NCI-H345 treated with DMSO at 0.1 percent for 48 hours (cell line): Measurements from ENCODE around the gene CAMK2D.

Experiments
- DNase-seq: peaks from one replicate; lab custom pipeline; 2025; ENCODE audit not compliant: unreplicated experiment; lab: John Stamatoyannopoulos, UW

Gene CAMK2D

GRCh38 chr4:113644398-113644797, 117.1 kb downstream of the CAMK2D start:
- DNase-seq: no peak

GRCh38 chr4:113643505-113643904, 118.0 kb downstream of the CAMK2D start:
- no peak for DNase-seq

- no peak for DNase-seq
These were observed 120.5 kb downstream of the CAMK2D start for GRCh38 chr4:113641025-113641431.

GRCh38 chr4:113639326-113639725, 122.2 kb downstream of the CAMK2D start:
- no peak for DNase-seq

GRCh38 chr4:113638562-113638832, 123.0 kb downstream of the CAMK2D start:
- DNase-seq: no peak

GRCh38 chr4:113637823-113638561, 123.5 kb downstream of the CAMK2D start:
- no peak for DNase-seq

GRCh38 chr4:113637363-113637762, 124.2 kb downstream of the CAMK2D start:
- DNase-seq: no peak

- no peak for DNase-seq
These were observed 124.7 kb downstream of the CAMK2D start for GRCh38 chr4:113636877-113637276.

- no peak for DNase-seq
These were observed 125.1 kb downstream of the CAMK2D start for GRCh38 chr4:113636438-113636818.

GRCh38 chr4:113635739-113636437, 125.7 kb downstream of the CAMK2D start:
- DNase-seq: no peak

GRCh38 chr4:113634081-113634969, 127.2 kb downstream of the CAMK2D start:
- no peak for DNase-seq

- no peak for DNase-seq
These were observed 128.1 kb downstream of the CAMK2D start for GRCh38 chr4:113633467-113633866.

- DNase-seq: no peak
These were observed 132.8 kb downstream of the CAMK2D start for GRCh38 chr4:113628711-113629110.

GRCh38 chr4:113627321-113627720, 134.2 kb downstream of the CAMK2D start:
- DNase-seq: no peak

- no peak for DNase-seq
These were observed 135.6 kb downstream of the CAMK2D start for GRCh38 chr4:113625902-113626301.

GRCh38 chr4:113623274-113623894, 138.2 kb downstream of the CAMK2D start:
- DNase-seq: no peak

GRCh38 chr4:113621633-113622032, 139.9 kb downstream of the CAMK2D start:
- DNase-seq: no peak

GRCh38 chr4:113620032-113620431, 141.5 kb downstream of the CAMK2D start:
- DNase-seq: no peak

- DNase-seq: no peak
These were observed 142.0 kb downstream of the CAMK2D start for GRCh38 chr4:113619526-113619925.

GRCh38 chr4:113618205-113618604, 143.3 kb downstream of the CAMK2D start:
- DNase-seq: no peak

- no peak for DNase-seq
These were observed 144.3 kb downstream of the CAMK2D start for GRCh38 chr4:113617195-113617594.
